H1 (cell line): Measurements from ENCODE around the gene SNAP29. TPM values are rescaled to one million over a fixed set of nuclear protein-coding genes. Genes with fewer than 3 reads are reported as not detected.

Experiments
- CTCF ChIA-PET: fragments of 300-600 bp; sonication (Branson Sonifier 250); formaldehyde crosslinking; loops from one replicate; lab custom pipeline; 2021; ENCODE audit not compliant: partially characterized antibody; lab: Charles Lee
- POLR2A ChIA-PET: fragments of 300-600 bp; sonication (Branson Sonifier 250); formaldehyde crosslinking; loops from one replicate; lab custom pipeline; 2021; ENCODE audit warnings: inconsistent platforms; ENCODE audit not compliant: partially characterized antibody; lab: Charles Lee
- DNase-seq, 2 experiments: peaks; one replicate each; pipeline versions ENCODE4 v3.0.0 to v3.0.0-alpha.2; 2010 to 2022; ENCODE audit warnings: low spot score in 2 of 2, low read depth in 1 of 2, mixed read lengths in 1 of 2
- FAIRE-seq: peaks from 2 replicates; lab custom pipeline; 2011; peaks lifted over from hg19 to GRCh38; lab: Jason Lieb, UNC
- H2AFZ ChIP-seq: 2 replicates; pipeline ENCODE4 v1.8.1; 2012; ENCODE audit warnings: low read length, inconsistent platforms
- H2AK5ac ChIP-seq: 2 replicates; pipeline ENCODE4 v1.6.1; 2013; ENCODE audit warnings: low read depth, low read length
- H2BK120ac ChIP-seq: replicated peaks from 2 replicates; pipeline ENCODE3; 2013; ENCODE audit warnings: low read depth, low read length, inconsistent platforms
- H2BK12ac ChIP-seq: 2 replicates; pipeline ENCODE4 v1.6.1; 2013; ENCODE audit warnings: low read depth, low read length
- H2BK15ac ChIP-seq: 2 replicates; pipeline ENCODE4 v1.6.1; 2013; ENCODE audit warnings: low read length
- H2BK20ac ChIP-seq: 2 replicates; pipeline ENCODE4 v1.6.1; 2013; ENCODE audit warnings: low read length
- H2BK5ac ChIP-seq: 2 replicates; pipeline ENCODE4 v1.6.1; 2013; ENCODE audit warnings: low read depth, low read length
- H3K14ac ChIP-seq: 2 replicates; pipeline ENCODE4 v1.6.1; 2013; ENCODE audit warnings: inconsistent platforms; ENCODE audit not compliant: insufficient read length
- H3K18ac ChIP-seq: 2 replicates; pipeline ENCODE4 v1.6.1; 2013; ENCODE audit warnings: low read length; ENCODE audit errors: extremely low read depth
- H3K23ac ChIP-seq: 2 replicates; pipeline ENCODE4 v1.6.1; 2013; ENCODE audit warnings: inconsistent platforms; ENCODE audit not compliant: insufficient read length
- H3K23me2 ChIP-seq: 2 replicates; pipeline ENCODE4 v1.6.1; 2013; ENCODE audit warnings: low read depth, low read length
- H3K27ac ChIP-seq: 2 replicates; pipeline ENCODE4 v1.6.1; 2011; ENCODE audit warnings: low read depth, low read length, inconsistent platforms
- H3K27me3 ChIP-seq, 4 experiments: replicated peaks in 1 of 4; 1 replicate in 1 of 4; 2 replicates in 3 of 4; pipeline versions ENCODE4 v1.6.1 to v1.8.1; 2011 to 2013; ENCODE audit warnings: low read length in 3 of 4, mild to moderate bottlenecking in 3 of 4, inconsistent platforms in 2 of 4, mixed read lengths in 2 of 4, moderate library complexity in 1 of 4; ENCODE audit not compliant: control insufficient read depth in 3 of 4, insufficient read depth in 3 of 4; ENCODE audit errors: extremely low read depth in 1 of 4
- H3K36me3 ChIP-seq, 4 experiments: 2 replicates each; pipeline versions ENCODE4 v1.6.1 to v1.8.1; 2011 to 2013; ENCODE audit warnings: mild to moderate bottlenecking in 4 of 4, low read length in 3 of 4, moderate library complexity in 2 of 4, control low read depth in 1 of 4, inconsistent platforms in 1 of 4; ENCODE audit not compliant: insufficient read depth in 4 of 4, control insufficient read depth in 2 of 4
- H3K4ac ChIP-seq: replicated peaks from 2 replicates; pipeline ENCODE3; 2013; ENCODE audit warnings: low read length, low read depth, mixed read lengths, inconsistent platforms; ENCODE audit not compliant: insufficient read length
- H3K4me1 ChIP-seq, 4 experiments: replicated peaks in 1 of 4; 1 replicate in 1 of 4; 2 replicates in 3 of 4; pipeline versions ENCODE4 v1.6.1 to v1.8.1; 2011 to 2013; ENCODE audit warnings: low read length in 3 of 4, inconsistent platforms in 2 of 4, mixed read lengths in 1 of 4; ENCODE audit not compliant: insufficient read depth in 4 of 4, control insufficient read depth in 3 of 4
- H3K4me2 ChIP-seq, 2 experiments: 2 replicates each; pipeline versions ENCODE4 v1.6.1 to v1.8.1; 2011 to 2013; ENCODE audit warnings: low read depth in 2 of 2, low read length in 2 of 2, control low read depth in 1 of 2, inconsistent platforms in 1 of 2, mild to moderate bottlenecking in 1 of 2; ENCODE audit not compliant: insufficient read depth in 1 of 2
- H3K4me3 ChIP-seq, 4 experiments: fragments of 200-600, 300-600 bp in 1 of 4; sonication (generic), shearing (Covaris generic), sonication (Bioruptor Twin) in 1 of 4; 2 replicates each; pipeline versions ENCODE4 v1.5.1 to v1.8.1; 2011 to 2016; ENCODE audit warnings: low read length in 4 of 4, low read depth in 3 of 4, control low read depth in 2 of 4, inconsistent platforms in 2 of 4, mild to moderate bottlenecking in 2 of 4, mixed read lengths in 1 of 4, moderate library complexity in 1 of 4; ENCODE audit not compliant: insufficient read depth in 2 of 4; ENCODE audit errors: extremely low read depth in 1 of 4
- H3K56ac ChIP-seq: replicated peaks from 2 replicates; pipeline ENCODE3; 2013; ENCODE audit warnings: low read depth, mild to moderate bottlenecking, mixed read lengths, low read length, inconsistent platforms; ENCODE audit not compliant: insufficient read length
- H3K79me1 ChIP-seq: 2 replicates; pipeline ENCODE4 v1.6.1; 2013; ENCODE audit warnings: low read depth, low read length, control low read depth
- H3K79me2 ChIP-seq, 2 experiments: 2 replicates each; pipeline versions ENCODE4 v1.6.1 to v1.8.1; 2012 to 2013; ENCODE audit warnings: low read length in 2 of 2, mild to moderate bottlenecking in 2 of 2, inconsistent platforms in 1 of 2; ENCODE audit not compliant: insufficient read depth in 2 of 2, control insufficient read depth in 1 of 2
- H3K9ac ChIP-seq, 4 experiments: replicated peaks in 1 of 4; 1 replicate in 1 of 4; 2 replicates in 3 of 4; pipeline versions ENCODE4 v1.6.1 to v1.8.1; 2011 to 2013; ENCODE audit warnings: low read depth in 3 of 4, low read length in 3 of 4, control low read depth in 2 of 4, mild to moderate bottlenecking in 2 of 4, moderate library complexity in 2 of 4, inconsistent platforms in 1 of 4; ENCODE audit errors: extremely low read depth in 1 of 4
- H3K9me3 ChIP-seq, 2 experiments: 2 replicates each; pipeline versions ENCODE4 v1.6.1 to v1.8.1; 2012 to 2013; ENCODE audit warnings: mild to moderate bottlenecking in 2 of 2, moderate library complexity in 2 of 2, control low read depth in 1 of 2, inconsistent platforms in 1 of 2, low read depth in 1 of 2, low read length in 1 of 2, mixed read lengths in 1 of 2; ENCODE audit not compliant: insufficient read depth in 2 of 2
- H4K20me1 ChIP-seq, 2 experiments: replicated peaks in 1 of 2; 2 replicates each; pipeline versions ENCODE3 to v1.8.1; 2011 to 2013; ENCODE audit warnings: inconsistent platforms in 2 of 2, low read length in 2 of 2, mild to moderate bottlenecking in 1 of 2; ENCODE audit not compliant: insufficient read depth in 2 of 2, control insufficient read depth in 1 of 2
- H4K5ac ChIP-seq: 2 replicates; pipeline ENCODE4 v1.6.1; 2013; ENCODE audit warnings: low read length, low read depth, mixed read lengths, inconsistent platforms; ENCODE audit not compliant: insufficient read length
- H4K8ac ChIP-seq: 2 replicates; pipeline ENCODE4 v1.8.0; 2013; ENCODE audit warnings: mild to moderate bottlenecking, moderate library complexity, low read length, inconsistent platforms; ENCODE audit not compliant: insufficient read depth; ENCODE audit errors: extremely low read depth
- H4K91ac ChIP-seq: replicated peaks from 2 replicates; pipeline ENCODE3; 2013; ENCODE audit warnings: low read length, mixed read lengths, inconsistent platforms; ENCODE audit not compliant: insufficient read length
- JUN ChIP-seq: IDR thresholded peaks from 2 replicates; pipeline ENCODE4 v1.6.1; 2011; ENCODE audit warnings: low read depth, mild to moderate bottlenecking, improper control_type of control experiment, low read length
- ZNF274 ChIP-seq: IDR thresholded peaks from 2 replicates; pipeline ENCODE4 v1.7.0; 2012; ENCODE audit warnings: low read length, borderline replicate concordance; ENCODE audit errors: extremely low read depth
- WGBS, 2 experiments: shearing (Covaris generic) in 1 of 2; methylation state at CpG; one replicate each; pipeline versions ENCODE4 v1.1.6 to v1.1.7; 2013 to 2015; ENCODE audit warnings: low lambda C conversion rate in 2 of 2, mixed read lengths in 2 of 2, inconsistent platforms in 1 of 2, low coverage in 1 of 2, missing lambda C conversion rate in 1 of 2; ENCODE audit not compliant: insufficient replicate concordance in 2 of 2, insufficient coverage in 1 of 2, insufficient read length in 1 of 2; ENCODE audit errors: extremely low coverage in 1 of 2, missing lambda C conversion rate in 1 of 2; 5-methylcytosine and 5-hydroxymethylcytosine counted together
- polyA plus RNA-seq, 7 experiments: library from polyadenylated mRNA; depleted of rRNA in 3 of 7; stranded (reverse) in 5 of 7; unstranded in 2 of 7; fragments of >200 nt in 5 of 7; fragments of 200-250 nt in 2 of 7; gene quantifications; 1 replicate in 5 of 7; 2 replicates in 1 of 7; 4 replicates in 1 of 7; pipeline versions ENCODE4 v1.2.1 to v1.2.3, GENCODE V29; 2011 to 2013; ENCODE audit warnings: missing spikeins in 2 of 7, mixed read lengths in 2 of 7
- total RNA-seq: library from RNA; stranded (reverse); fragmentation: NEBNext Ultra II Directional; extraction: Animal tissue kit (Norgen Biotek cat#: 25700); gene quantifications from 2 replicates; pipeline ENCODE4 v1.2.1, GENCODE V29; 2021

The SNAP29 gene
- total and polyA plus RNA-seq, 2 of the 8 experiments (the other 6 are each of a cell fraction or from before 2014, with no cell fraction given) = 11.8 to 15.0 TPM

DNA sequence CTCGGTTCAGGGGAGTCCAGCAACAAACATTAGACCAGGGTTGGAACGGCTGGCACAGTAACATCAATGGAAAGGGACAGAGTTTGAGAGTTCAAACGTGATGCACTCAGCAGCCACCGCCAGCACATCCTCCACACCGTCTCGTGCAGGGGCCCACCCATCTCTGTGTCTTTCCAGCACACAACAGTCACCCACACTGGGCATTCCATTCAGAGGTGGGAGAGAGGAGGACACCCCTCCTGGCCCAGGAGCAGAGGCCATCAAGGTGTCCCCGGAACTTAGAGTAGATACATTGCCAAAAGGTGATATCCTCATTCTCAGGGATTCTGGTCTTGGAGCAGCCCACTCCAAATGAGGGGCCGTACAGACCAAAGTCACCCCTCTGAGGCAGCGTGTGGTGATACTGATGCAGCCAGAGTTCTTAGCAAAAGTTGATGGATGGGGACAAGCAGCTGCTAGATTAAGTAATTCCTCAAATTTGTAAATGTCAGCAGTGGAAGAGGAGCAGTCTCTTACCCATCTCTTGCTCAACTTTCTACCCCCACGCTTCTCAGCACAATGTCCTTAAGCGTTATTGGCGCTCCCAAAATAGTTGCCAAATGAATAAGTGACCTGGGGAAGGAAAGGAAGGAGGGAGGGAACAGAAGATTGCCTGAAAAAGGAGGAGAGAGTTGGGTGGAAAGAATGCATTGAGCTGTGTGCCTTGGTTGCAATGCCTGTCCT, 5.5 kb downstream of the SNAP29 start:
- H3K18ac ChIP-seq = no peak overlapping the region
- no peak overlapping the region for H3K4me3 ChIP-seq
- CTCF ChIA-PET = interaction anchor here (0.6 to 1.3 kb wide), 2 partner anchors 121 to 154 kb away, joined by 3 read pairs; no protein-coding TSS in a partner anchor
- H3K23me2 ChIP-seq = peaks cover 3% of the 10 kb centered on the region
- H3K36me3 ChIP-seq = no peaks in the 10 kb centered on the region
- no peak overlapping the region for H2BK12ac ChIP-seq
- no peak overlapping the region for H3K27ac ChIP-seq
- no peak overlapping the region for H2BK20ac ChIP-seq
- H3K4ac ChIP-seq = no peak overlapping the region
- no peaks in the 10 kb centered on the region; the same call in 1 of the 2 replicates for H3K79me1 ChIP-seq
- H3K79me2 ChIP-seq = no peaks in the 10 kb centered on the region
- H2BK5ac ChIP-seq = no peak overlapping the region
- no peaks in the 10 kb centered on the region; a peak in 2 of 7 replicates for H3K4me1 ChIP-seq
- H4K91ac ChIP-seq = no peak overlapping the region
- TF ChIP-seq ZNF274 (no peak), JUN (no peak)
- POLR2A ChIA-PET = no interaction called here
- no peaks in the 10 kb centered on the region for H3K9me3 ChIP-seq
- peaks cover 1 to 6% of the 10 kb centered on the region in 2 experiments for H4K20me1 ChIP-seq
- H3K9ac ChIP-seq = no peak overlapping the region
- no peaks in the 10 kb centered on the region for H3K27me3 ChIP-seq
- no peak overlapping the region for H4K8ac ChIP-seq
- no peak overlapping the region for H3K4me2 ChIP-seq
- no peak overlapping the region for H3K23ac ChIP-seq
- no peak overlapping the region for H3K56ac ChIP-seq
- 87% methylated on average over 12 of the region's 12 CpGs; no CpG with 5 or more reads in 1 of the 2 experiments for WGBS, 2 experiments
- H3K14ac ChIP-seq = no peak overlapping the region
- no peak for FAIRE-seq
- no peak for DNase-seq
- H4K5ac ChIP-seq = no peak overlapping the region
- no peak overlapping the region for H2BK120ac ChIP-seq
- no peak overlapping the region for H2AK5ac ChIP-seq
- no peak overlapping the region for H2AFZ ChIP-seq
- H2BK15ac ChIP-seq = no peak overlapping the region
